IPS DF 6.9 (cell line): ENCODE measurements around the gene AGRN.
"Not testable (repeated sequence)": the region's sequence is repeated elsewhere in the genome, so short reads cannot be mapped to it uniquely, and the experiment has no call there.

Experiments used
- DNase-seq: peaks from one replicate; pipeline ENCODE4 v3.0.0-alpha.2; 2013; ENCODE audit warnings: low read depth, low spot score
- H3K27ac ChIP-seq: one replicate; pipeline ENCODE4 v1.5.1; 2013; ENCODE audit warnings: low read length, control low read depth
- H3K27me3 ChIP-seq: 2 replicates; pipeline ENCODE4 v1.6.1; 2013; ENCODE audit warnings: mild to moderate bottlenecking, low read length; ENCODE audit not compliant: control insufficient read depth, insufficient read depth
- H3K36me3 ChIP-seq: 2 replicates; pipeline ENCODE4 v1.6.1; 2013; ENCODE audit warnings: low read length; ENCODE audit not compliant: control insufficient read depth, insufficient read depth
- H3K4me1 ChIP-seq: 2 replicates; pipeline ENCODE4 v1.6.1; 2013; ENCODE audit warnings: low read length; ENCODE audit not compliant: control insufficient read depth, insufficient read depth
- H3K4me3 ChIP-seq: 2 replicates; pipeline ENCODE4 v1.5.1; 2013; ENCODE audit warnings: mild to moderate bottlenecking, low read length
- H3K9me3 ChIP-seq: 2 replicates; pipeline ENCODE4 v1.6.1; 2013; ENCODE audit warnings: low read length, inconsistent platforms; ENCODE audit not compliant: control insufficient read depth, insufficient read depth
- WGBS: extraction: QIAGEN DNeasy Blood & Tissue Kit; methylation state at CpG from one replicate; pipeline ENCODE4 v1.1.7; 2013; ENCODE audit warnings: mixed read lengths, missing lambda C conversion rate; ENCODE audit not compliant: insufficient read length, insufficient coverage; 5-methylcytosine and 5-hydroxymethylcytosine counted together

The AGRN gene

DNA sequence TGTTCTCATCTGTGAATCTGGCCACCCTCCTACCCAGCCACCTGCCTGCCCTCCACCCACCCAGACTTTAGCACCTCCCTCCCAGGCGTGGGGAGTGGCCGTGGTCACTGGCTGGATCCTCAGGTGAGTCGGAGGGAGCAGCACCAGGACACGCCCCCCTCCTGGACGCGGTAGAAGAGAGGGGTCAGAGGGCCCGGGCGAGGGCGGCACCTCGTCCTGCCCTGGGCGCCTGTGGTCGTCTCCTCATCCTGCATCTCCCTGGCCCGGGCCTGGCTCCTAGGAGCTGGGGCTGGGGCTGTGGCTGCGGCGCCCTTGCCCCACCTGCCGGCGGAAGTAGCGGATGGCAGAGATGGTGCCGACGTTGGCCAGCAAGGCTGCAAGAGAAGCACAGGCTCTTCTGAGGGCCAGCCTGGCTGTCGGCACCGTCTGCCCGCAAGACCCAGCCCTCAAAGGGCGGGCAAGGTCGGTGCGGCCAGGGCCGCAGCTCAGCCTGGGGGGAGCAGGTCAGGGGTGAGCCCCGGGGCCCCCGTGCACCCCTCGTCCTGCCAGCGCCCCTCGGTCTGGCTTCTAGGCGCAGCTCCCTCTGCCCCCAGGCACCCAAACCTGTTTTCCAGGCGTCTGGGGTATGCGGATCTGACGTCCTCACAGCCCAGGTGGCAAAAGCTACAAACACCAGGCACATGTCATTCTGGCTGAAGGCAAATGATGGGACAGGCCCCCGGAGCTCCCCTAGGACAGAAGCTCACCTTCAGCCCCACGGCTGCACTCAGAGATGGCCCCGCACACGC, 43.8 kb upstream of the AGRN start:
- no peak for DNase-seq
- Histone ChIP-seq H3K27me3 (no peaks in the 10 kb centered on the region), H3K4me1 (no peaks in the 10 kb centered on the region), H3K36me3 (no peaks in the 10 kb centered on the region), H3K27ac (no peak overlapping the region), H3K9me3 (no peaks in the 10 kb centered on the region), H3K4me3 (no peak overlapping the region)
- no CpG with 5 or more reads among the region's 40 CpGs for WGBS

DNA sequence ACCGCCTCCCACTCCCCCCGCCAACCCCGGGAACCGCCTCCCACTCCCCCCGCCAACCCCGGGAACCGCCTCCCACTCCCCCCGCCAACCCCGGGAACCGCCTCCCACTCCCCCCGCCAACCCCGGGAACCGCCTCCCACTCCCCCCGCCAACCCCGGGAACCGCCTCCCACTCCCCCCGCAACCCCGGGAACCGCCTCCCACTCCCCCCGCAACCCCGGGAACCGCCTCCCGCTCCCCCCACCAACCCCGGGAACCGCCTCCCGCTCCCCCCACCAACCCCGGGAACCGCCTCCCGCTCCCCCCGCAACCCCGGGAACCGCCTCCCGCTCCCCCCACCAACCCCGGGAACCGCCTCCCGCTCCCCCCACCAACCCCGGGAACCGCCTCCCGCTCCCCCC, 43.1 kb upstream of the AGRN start:
- not testable (repeated sequence) for H3K4me1 ChIP-seq, H3K27me3 ChIP-seq

DNA sequence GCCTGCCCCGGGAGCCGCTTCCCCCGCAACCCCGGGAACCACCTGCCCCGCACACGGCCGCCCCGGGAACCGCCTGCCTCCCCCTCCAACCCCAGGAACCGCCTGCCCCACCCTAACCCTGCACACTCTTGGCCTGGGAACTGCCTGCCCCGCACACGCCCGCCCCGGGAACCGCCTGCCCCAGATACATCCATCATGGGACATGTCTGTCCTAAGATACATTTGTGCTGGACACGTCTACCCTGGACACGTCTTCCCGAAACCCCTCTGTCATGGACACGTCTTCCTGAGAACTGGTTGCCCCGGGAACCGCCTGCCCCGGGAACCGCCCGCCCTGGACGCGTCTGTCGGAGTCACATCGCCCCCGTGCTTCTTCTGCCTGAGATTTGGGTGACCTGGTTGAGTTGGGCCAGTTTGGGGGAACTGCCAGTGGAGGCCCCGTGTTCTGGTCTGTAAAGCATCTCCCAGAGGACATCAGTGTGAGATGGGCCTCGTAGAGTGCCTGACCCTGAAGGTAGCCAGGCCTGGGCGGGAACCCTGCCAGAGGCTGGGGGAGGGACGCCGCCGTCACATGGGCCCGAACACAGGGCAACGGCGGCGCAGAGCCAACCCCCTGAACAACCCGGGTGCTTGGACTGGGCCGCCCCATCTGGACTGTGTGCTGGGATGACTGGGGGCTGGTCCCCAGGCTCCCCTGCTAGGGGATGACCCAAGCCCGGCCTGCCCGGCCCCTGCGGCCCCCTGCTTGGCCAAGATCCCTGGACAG, 41.7 kb upstream of the AGRN start:
- H3K4me3 ChIP-seq, result no peak overlapping the region
- no peak for DNase-seq
- H3K4me1 ChIP-seq, result no peaks in the 10 kb centered on the region
- no CpG with 5 or more reads among the region's 44 CpGs for WGBS
- H3K9me3 ChIP-seq, result no peaks in the 10 kb centered on the region
- H3K36me3 ChIP-seq, result no peaks in the 10 kb centered on the region
- no peak overlapping the region for H3K27ac ChIP-seq
- H3K27me3 ChIP-seq, result no peaks in the 10 kb centered on the region

More for the DNA sequence above, 43.1 kb upstream of the AGRN start:
- not testable (repeated sequence) for H3K27ac ChIP-seq, H3K4me3 ChIP-seq, H3K36me3 ChIP-seq, H3K9me3 ChIP-seq, DNase-seq
- no CpG with 5 or more reads among the region's 39 CpGs for WGBS

DNA sequence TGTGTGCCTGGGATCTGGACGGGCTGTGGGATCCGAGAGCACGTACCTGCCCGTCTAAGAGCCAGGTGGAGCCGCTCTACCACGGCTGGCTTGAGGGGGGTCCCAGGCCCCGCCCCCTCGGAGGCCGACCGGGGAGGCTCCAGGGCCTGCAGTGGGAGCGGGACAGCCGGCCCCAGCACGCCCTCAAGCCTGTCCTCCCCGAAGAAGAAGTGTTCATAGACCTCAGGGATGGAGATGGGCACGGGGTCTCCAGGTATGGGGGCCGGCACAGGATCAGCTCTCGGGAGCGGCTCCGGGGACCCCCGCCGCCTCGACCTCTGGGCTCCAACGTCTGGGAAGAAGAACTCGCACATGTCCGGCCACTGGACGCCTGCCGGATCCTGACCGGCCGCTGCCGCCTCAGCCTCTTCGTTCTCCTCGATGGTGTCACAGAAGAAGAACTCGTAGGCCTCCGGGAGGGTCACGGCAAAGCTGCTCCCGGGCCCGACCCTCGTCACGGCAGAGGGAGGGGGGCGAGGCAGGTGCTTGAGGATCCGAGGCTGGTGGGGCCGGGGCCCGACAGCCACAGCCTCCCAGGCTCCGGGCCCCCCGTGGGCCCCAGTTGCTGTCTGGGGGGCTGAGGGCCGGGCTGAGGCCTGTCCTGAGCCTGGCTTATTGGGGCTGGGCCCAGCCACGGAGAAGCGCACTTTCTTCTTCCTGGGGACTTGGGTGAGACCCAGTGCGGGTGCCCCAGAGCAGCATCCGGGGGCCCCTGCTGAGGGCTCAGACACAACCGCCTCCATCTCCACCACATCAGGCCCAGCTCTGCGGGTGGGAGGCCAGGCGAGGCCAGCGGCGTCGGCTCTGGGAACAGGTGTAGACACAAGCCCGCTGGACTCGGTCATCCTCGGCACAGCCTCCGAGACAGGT, 40.8 kb upstream of the AGRN start:
- no peaks in the 10 kb centered on the region for H3K4me1 ChIP-seq
- no peak overlapping the region for H3K4me3 ChIP-seq
- H3K27me3 ChIP-seq, result no peaks in the 10 kb centered on the region
- no peak for DNase-seq
- no peak overlapping the region for H3K27ac ChIP-seq
- no peaks in the 10 kb centered on the region for H3K9me3 ChIP-seq
- no peaks in the 10 kb centered on the region for H3K36me3 ChIP-seq
- no CpG with 5 or more reads among the region's 60 CpGs for WGBS

DNA sequence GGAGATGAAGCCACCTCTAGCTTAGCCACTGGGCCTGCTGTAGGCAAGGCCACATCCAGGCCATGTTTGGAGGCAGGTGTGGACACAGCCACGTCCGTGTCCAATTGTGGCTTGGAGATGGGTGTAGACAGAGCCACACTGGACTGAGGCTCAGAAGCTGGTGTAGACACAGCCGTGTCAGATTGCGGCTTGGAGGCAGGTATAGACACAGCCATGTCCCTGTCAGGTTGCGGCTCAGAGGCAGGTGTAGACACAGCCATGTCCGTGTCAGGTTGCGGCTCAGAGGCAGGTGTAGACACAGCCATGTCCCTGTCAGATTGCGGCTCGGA, 40.2 kb upstream of the AGRN start:
- Histone ChIP-seq H3K27me3 (no peaks in the 10 kb centered on the region), H3K9me3 (no peaks in the 10 kb centered on the region), H3K4me1 (no peaks in the 10 kb centered on the region), H3K27ac (no peak overlapping the region), H3K36me3 (no peaks in the 10 kb centered on the region), H3K4me3 (no peak overlapping the region)
- no peak for DNase-seq
- whole genome bisulfite sequencing, result no CpG with 5 or more reads among the region's 9 CpGs

DNA sequence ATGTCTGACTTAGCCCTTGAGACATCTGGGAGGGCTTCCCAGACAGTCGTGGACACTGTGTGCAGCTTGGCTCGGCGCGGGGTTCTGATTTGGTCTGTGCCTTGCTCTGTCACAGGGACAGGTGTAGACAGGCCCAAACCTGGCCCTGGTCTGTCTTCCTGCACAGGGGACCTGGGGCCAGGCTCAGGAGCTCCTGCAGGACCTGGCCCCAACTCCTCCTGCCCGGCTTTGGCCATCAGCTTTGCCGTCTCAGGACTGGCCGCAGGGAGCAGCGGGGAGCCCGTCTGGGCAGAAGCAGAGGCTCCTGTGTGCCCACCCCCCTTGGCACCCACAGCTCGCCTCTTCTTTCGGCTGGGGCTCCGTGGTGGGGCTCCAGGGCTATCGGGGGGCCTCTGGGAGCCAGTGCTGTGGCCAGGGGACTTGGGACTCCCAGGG, 39.8 kb upstream of the AGRN start:
- no peak overlapping the region for H3K4me3 ChIP-seq
- H3K9me3 ChIP-seq, result no peaks in the 10 kb centered on the region
- no peak overlapping the region for H3K27ac ChIP-seq
- no CpG with 5 or more reads among the region's 13 CpGs for WGBS
- no peak for DNase-seq
- no peaks in the 10 kb centered on the region for H3K4me1 ChIP-seq
- no peaks in the 10 kb centered on the region for H3K27me3 ChIP-seq
- H3K36me3 ChIP-seq, result no peaks in the 10 kb centered on the region

DNA sequence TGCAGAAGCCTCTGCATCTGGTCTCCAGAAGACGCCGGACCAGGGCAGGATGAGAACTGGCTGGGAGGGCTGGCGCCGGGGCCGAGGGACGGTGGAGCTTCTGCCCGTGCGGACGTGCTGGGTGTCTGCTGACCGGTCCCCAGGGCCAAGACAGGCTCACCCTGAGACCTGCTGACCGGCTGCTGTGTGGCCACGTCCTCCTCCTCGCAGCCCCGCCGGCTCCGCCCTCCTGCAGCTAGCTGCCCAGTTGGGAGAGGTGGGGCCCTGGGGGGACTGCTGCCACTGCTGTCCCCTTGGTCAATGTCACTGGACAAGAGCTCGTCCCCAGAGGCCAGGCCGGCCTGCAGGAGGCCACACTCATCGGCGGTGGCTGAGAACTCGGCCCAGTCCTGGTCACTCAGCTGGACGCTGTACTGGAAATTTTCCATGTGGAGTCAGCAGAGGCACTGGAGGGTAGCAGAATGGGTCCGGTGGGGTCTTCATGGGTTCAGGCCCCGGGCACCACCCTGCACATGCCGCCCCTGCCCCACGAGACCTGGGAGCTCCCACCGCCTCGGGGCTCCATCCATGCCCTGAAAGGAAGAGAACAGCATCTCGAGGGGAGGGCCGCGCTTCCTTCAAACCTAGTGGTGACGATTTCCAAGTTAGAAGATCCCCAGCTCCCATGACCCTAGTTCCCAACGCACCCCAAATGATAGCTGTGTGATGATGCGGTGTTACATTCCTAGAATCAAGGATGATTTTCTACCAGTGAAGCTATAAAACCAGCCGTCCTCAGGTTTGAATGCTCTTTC, 39.1 kb upstream of the AGRN start:
- H3K4me3 ChIP-seq, result no peak overlapping the region
- H3K27ac ChIP-seq, result no peak overlapping the region
- no CpG with 5 or more reads among the region's 35 CpGs for WGBS
- H3K9me3 ChIP-seq, result no peaks in the 10 kb centered on the region
- no peaks in the 10 kb centered on the region for H3K36me3 ChIP-seq
- DNase-seq, result no peak
- no peaks in the 10 kb centered on the region for H3K4me1 ChIP-seq
- no peaks in the 10 kb centered on the region for H3K27me3 ChIP-seq

DNA sequence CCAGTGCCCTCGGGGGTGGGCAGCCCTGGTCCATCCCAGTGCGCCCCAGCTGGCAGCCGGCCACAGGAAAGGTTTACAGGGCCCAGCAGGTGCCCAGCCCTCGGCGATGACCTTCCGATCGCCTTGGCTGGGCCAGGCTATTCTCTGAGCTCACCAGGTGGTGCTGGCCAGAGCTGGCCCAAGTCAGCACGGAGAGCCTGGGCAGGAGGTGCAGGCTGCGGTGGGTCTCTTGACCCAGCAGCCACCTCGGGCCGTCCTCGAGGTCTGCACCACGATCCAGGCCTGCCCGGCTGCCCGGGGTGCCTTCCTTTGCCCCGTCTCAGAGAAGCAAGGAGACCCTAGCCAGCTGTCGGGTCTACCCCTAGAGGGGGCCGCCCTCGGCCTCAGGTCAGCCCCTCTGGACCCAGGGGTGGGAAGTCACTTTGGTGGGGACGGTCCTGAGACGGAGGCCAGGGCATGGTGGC, 38.4 kb upstream of the AGRN start:
- Histone ChIP-seq H3K9me3 (no peaks in the 10 kb centered on the region), H3K27me3 (no peaks in the 10 kb centered on the region), H3K4me1 (no peaks in the 10 kb centered on the region), H3K4me3 (no peak overlapping the region), H3K27ac (no peak overlapping the region), H3K36me3 (no peaks in the 10 kb centered on the region)
- DNase-seq, result no peak
- WGBS, result no CpG with 5 or more reads among the region's 21 CpGs

DNA sequence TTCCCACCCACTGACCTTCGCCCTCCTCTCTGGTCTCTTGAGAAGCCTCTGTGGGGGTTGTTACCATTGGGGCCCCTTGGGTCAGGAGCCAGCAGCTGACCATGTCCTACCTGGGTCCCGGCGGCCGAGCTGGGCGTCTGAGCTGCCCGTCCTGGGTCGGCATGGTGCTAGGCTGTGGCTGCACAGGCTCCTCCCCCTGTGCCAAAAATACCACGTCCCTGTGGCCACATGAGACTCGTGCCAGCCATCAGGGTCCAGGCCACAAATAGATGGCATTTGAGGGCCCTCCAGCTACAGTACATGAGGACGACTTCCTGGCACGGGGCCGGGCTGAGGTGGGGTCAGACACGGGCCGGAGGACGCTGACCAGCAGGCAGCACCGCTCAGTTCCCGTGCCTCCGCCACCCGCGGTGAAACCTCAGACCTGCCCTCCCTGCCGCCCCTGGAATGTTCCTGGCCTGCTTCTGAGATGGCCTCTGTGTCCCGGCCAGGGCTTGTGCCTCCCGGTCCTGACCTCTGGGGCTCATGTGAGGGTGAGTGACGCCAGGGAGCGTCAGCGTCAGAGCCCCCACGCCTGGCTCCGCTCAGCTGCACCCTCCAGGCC, 37.9 kb upstream of the AGRN start, which contains the start of gene PERM1:
TSS of gene PERM1 (minus strand) at position 139 of the 604 bp plus-strand sequence. CDS start 1,064 bp downstream, outside the sequence.
- Histone ChIP-seq H3K4me1 (no peaks in the 10 kb centered on the region), H3K27me3 (no peaks in the 10 kb centered on the region)
- WGBS, result no CpG with 5 or more reads among the region's 28 CpGs

More for the DNA sequence above, 37.9 kb upstream of the AGRN start, which contains the start of gene PERM1:
- no peaks in the 10 kb centered on the region for H3K9me3 ChIP-seq
- H3K4me3 ChIP-seq, result no peak within 1 kb of the TSS
- H3K36me3 ChIP-seq, result no peaks in the 10 kb centered on the region
- no peak within 1 kb of the TSS for H3K27ac ChIP-seq
- no peak for DNase-seq
